ENCODE data around the gene FAM219B. TPM values are rescaled to one million over a fixed set of nuclear protein-coding genes. Genes with fewer than 3 reads are reported as not detected.

The FAM219B gene
- total RNA-seq, 2 experiments from 2014 or later = 21.5 to 26.8 TPM

DNA sequence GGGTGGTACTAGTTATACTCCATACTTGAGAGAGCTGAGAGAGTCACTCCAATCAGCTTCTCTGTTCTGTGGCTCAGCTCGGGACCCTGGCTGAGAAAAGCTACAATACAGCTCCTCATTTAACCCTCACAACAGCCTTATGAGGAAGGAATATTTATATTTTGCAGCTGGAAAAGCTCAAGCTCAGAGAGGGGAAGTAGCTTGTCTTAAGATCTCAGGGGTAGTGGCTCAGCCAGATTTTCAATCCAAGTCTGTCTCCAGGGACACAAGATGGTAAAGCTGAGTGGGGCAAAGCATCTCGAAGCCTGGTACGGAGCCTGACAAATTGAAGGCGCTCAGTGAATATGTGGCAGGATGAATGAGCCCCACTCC is 48.3 kb downstream of the FAM219B start:
- ChIA-PET CTCF (interaction anchor here (1.2 to 1.6 kb wide), 2 partner anchors 12 to 74 kb away, joined by 3 read pairs; no protein-coding TSS in a partner anchor), POLR2A (interaction anchor here (0.6 to 1.7 kb wide), 6 partner anchors 9 to 43 kb away, joined by 3 to 5 read pairs (median 4); no protein-coding TSS in a partner anchor)
- Mint-ChIP-seq H3K27ac (peak overlapping the region; percentile 83), H3K36me3 (ENCODE audit: low read depth) (peaks cover 34% of the 10 kb centered on the region), H3K27me3 (no peaks in the 10 kb centered on the region), H3K9me3 (no peaks in the 10 kb centered on the region), H3K4me1 (ENCODE audit: low read depth) (peaks cover 31% of the 10 kb centered on the region), H3K4me3 (no peak overlapping the region)
- Histone ChIP-seq H3K9me3 (ENCODE audit: control insufficient read depth in 1 of 2, insufficient read depth in 1 of 2, low read length in 2 of 2) (no peaks in the 10 kb centered on the region), H3K27me3 (ENCODE audit: control insufficient read depth in 1 of 2, insufficient read depth in 2 of 2, low read length in 2 of 2) (no peaks in the 10 kb centered on the region), H3K4me3 (ENCODE audit: low read length) (no peak overlapping the region), H3K4me1 (ENCODE audit: insufficient read depth, low read length) (peaks cover 50% of the 10 kb centered on the region), H3K27ac (ENCODE audit: low read depth in 1 of 2, low read length in 2 of 2) (peak overlapping the region in 1 of 2 donors; percentile 12), H3K36me3 (ENCODE audit: insufficient read depth, low read length) (peaks cover 27% of the 10 kb centered on the region)
- ATAC-seq (ENCODE audit: poor library complexity) (no peak), DNase-seq (no peak)
- intact Hi-C loops (cut with DNase I, micrococcal nuclease) = no loop called here
- TF ChIP-seq, protein P1, sequence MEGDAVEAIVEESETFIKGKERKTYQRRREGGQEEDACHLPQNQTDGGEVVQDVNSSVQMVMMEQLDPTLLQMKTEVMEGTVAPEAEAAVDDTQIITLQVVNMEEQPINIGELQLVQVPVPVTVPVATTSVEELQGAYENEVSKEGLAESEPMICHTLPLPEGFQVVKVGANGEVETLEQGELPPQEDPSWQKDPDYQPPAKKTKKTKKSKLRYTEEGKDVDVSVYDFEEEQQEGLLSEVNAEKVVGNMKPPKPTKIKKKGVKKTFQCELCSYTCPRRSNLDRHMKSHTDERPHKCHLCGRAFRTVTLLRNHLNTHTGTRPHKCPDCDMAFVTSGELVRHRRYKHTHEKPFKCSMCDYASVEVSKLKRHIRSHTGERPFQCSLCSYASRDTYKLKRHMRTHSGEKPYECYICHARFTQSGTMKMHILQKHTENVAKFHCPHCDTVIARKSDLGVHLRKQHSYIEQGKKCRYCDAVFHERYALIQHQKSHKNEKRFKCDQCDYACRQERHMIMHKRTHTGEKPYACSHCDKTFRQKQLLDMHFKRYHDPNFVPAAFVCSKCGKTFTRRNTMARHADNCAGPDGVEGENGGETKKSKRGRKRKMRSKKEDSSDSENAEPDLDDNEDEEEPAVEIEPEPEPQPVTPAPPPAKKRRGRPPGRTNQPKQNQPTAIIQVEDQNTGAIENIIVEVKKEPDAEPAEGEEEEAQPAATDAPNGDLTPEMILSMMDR (IDR thresholded peaks at IDR 0.05) = no peak

- H3K4me1 ChIP-seq (ENCODE audit: insufficient read depth, low read length) = peaks cover 47% of the 10 kb centered on the region
- TF ChIP-seq, protein P1 (IDR thresholded peaks at IDR 0.05) = no peak
- H3K27ac ChIP-seq (ENCODE audit: low read depth in 1 of 2, low read length in 2 of 2) = peak overlapping the region in 1 of 2 donors; percentile 12
- ChIA-PET CTCF (interaction anchor here (1.2 kb wide), 1 partner anchor 11 kb away, joined by 3 read pairs; no protein-coding TSS in a partner anchor), POLR2A (interaction anchor here (1.0 to 1.7 kb wide), 2 partner anchors 10 to 42 kb away, joined by 3 to 5 read pairs; no protein-coding TSS in a partner anchor)
- H3K4me3 ChIP-seq (ENCODE audit: low read length) = no peak overlapping the region
- intact Hi-C loops (cut with DNase I, micrococcal nuclease) = no loop called here
- no peaks in the 10 kb centered on the region for H3K9me3 ChIP-seq (ENCODE audit: control insufficient read depth in 1 of 2, insufficient read depth in 1 of 2, low read length in 2 of 2)
- ATAC-seq (ENCODE audit: poor library complexity) (no peak), DNase-seq (no peak)
- peaks cover 32% of the 10 kb centered on the region for H3K36me3 ChIP-seq (ENCODE audit: insufficient read depth, low read length)
- peaks cover 30% of the 10 kb centered on the region for H3K4me1 Mint-ChIP-seq (ENCODE audit: low read depth)
- no peaks in the 10 kb centered on the region for H3K27me3 ChIP-seq (ENCODE audit: control insufficient read depth in 1 of 2, insufficient read depth in 2 of 2, low read length in 2 of 2)
- H3K27me3 Mint-ChIP-seq = no peaks in the 10 kb centered on the region
- H3K9me3 Mint-ChIP-seq = no peaks in the 10 kb centered on the region
- H3K36me3 Mint-ChIP-seq (ENCODE audit: low read depth) = peaks cover 38% of the 10 kb centered on the region
- peak overlapping the region; percentile 83 for H3K27ac Mint-ChIP-seq
- H3K4me3 Mint-ChIP-seq = no peak overlapping the region
These were observed 48.8 kb downstream of the FAM219B start for GRCh38 chr15:74857671-74858368.

GRCh38 chr15:74857082-74857655 is 49.5 kb downstream of the FAM219B start:
- peaks cover 38% of the 10 kb centered on the region for H3K36me3 ChIP-seq (ENCODE audit: insufficient read depth, low read length)
- H3K27me3 ChIP-seq (ENCODE audit: control insufficient read depth in 1 of 2, insufficient read depth in 2 of 2, low read length in 2 of 2) = no peaks in the 10 kb centered on the region
- H3K27ac ChIP-seq (ENCODE audit: low read depth in 1 of 2, low read length in 2 of 2) = no peak overlapping the region
- no peak overlapping the region for H3K4me3 ChIP-seq (ENCODE audit: low read length)
- peaks cover 45% of the 10 kb centered on the region for H3K4me1 ChIP-seq (ENCODE audit: insufficient read depth, low read length)
- ChIA-PET CTCF (interaction anchor here (1.5 kb wide), 1 partner anchor 12 kb away, joined by 7 read pairs; no protein-coding TSS in a partner anchor), POLR2A (interaction anchor here (1.0 to 1.2 kb wide), 2 partner anchors 10 to 12 kb away, joined by 3 read pairs; no protein-coding TSS in a partner anchor)
- Mint-ChIP-seq H3K27ac (peak overlapping the region; percentile 83), H3K27me3 (no peaks in the 10 kb centered on the region), H3K4me3 (no peak overlapping the region), H3K9me3 (no peaks in the 10 kb centered on the region), H3K36me3 (ENCODE audit: low read depth) (peaks cover 41% of the 10 kb centered on the region), H3K4me1 (ENCODE audit: low read depth) (peaks cover 30% of the 10 kb centered on the region)
- H3K9me3 ChIP-seq (ENCODE audit: control insufficient read depth in 1 of 2, insufficient read depth in 1 of 2, low read length in 2 of 2) = no peaks in the 10 kb centered on the region
- TF ChIP-seq, protein P1 (IDR thresholded peaks at IDR 0.05) = no peak
- ATAC-seq (ENCODE audit: poor library complexity) = no peak
- intact Hi-C loops (cut with DNase I, micrococcal nuclease) = no loop called here
- no peak for DNase-seq
